Spleen (tissue), 7 donors: ENCODE measurements around the gene FRMD4A.

Experiments used
- POLR2A ChIP-seq, 3 donors: fragments of 450-650 bp; IDR thresholded peaks; one replicate each; pipeline ENCODE4 v1.5.1; 2017; ENCODE audit warnings: antibody characterized with exemption in 3 of 3, mild to moderate bottlenecking in 1 of 3
- TF ChIP-seq, protein P1 (sequence below), 11 experiments: fragments of 200-600 bp in 7 of 11; fragments of 450-650 bp in 4 of 11; sonication (generic) in 4 of 11; IDR thresholded peaks in 8 of 11; conservative IDR thresholded peaks in 3 of 11; 1 replicate in 7 of 11; 2 replicates in 4 of 11; pipeline versions ENCODE4 v1.4.0 to v1.8.0; 2016 to 2021; ENCODE audit warnings: antibody characterized with exemption in 11 of 11, inconsistent platforms in 4 of 11, mild to moderate bottlenecking in 1 of 11
- donor health status: DM: no; HTN: no; CAD: no; lungs with moderate emphysema.
- donor health status: DM: no; HTN: no; CAD: no.
- donor health status: DM: no; HTN: no; CAD: no.

DNA sequence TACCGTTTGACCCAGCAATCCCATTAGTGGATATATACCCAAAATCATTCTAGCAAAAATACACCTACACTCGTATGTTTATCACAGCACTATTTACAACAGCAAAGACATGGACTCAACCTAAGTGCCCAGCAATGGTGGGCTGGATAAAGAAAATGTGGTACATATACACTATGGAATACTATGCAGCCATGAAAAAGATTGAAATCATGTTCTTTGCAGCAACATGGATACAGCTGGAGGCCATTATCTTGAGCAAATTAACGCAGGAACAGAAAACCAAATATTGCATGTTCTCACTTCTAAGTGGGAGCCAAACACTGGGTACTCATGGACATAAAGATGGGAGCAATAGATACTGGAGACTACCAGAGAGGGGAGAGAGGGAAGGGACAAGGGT is 223.9 kb downstream of the FRMD4A start:
- TF ChIP-seq, protein P1, sequence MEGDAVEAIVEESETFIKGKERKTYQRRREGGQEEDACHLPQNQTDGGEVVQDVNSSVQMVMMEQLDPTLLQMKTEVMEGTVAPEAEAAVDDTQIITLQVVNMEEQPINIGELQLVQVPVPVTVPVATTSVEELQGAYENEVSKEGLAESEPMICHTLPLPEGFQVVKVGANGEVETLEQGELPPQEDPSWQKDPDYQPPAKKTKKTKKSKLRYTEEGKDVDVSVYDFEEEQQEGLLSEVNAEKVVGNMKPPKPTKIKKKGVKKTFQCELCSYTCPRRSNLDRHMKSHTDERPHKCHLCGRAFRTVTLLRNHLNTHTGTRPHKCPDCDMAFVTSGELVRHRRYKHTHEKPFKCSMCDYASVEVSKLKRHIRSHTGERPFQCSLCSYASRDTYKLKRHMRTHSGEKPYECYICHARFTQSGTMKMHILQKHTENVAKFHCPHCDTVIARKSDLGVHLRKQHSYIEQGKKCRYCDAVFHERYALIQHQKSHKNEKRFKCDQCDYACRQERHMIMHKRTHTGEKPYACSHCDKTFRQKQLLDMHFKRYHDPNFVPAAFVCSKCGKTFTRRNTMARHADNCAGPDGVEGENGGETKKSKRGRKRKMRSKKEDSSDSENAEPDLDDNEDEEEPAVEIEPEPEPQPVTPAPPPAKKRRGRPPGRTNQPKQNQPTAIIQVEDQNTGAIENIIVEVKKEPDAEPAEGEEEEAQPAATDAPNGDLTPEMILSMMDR (IDR thresholded peaks at IDR 0.05 in 8 of 11, conservative IDR thresholded peaks at IDR 0.05 in 3 of 11): no peak
- TF ChIP-seq POLR2A (IDR thresholded peaks at IDR 0.05): no peak
